Middle frontal gyrus (tissue), 1 donor: ENCODE measurements around the gene FLAD1.
"Not testable (repeated sequence)": the region's sequence is repeated elsewhere in the genome, so short reads cannot be mapped to it uniquely, and the experiment has no call there.

Experiments used
- DNase-seq: peaks from one replicate; pipeline ENCODE4 v3.0.0-alpha.2; 2015; ENCODE audit warnings: low spot score; ENCODE audit errors: extremely low spot score

FLAD1 gene

DNA sequence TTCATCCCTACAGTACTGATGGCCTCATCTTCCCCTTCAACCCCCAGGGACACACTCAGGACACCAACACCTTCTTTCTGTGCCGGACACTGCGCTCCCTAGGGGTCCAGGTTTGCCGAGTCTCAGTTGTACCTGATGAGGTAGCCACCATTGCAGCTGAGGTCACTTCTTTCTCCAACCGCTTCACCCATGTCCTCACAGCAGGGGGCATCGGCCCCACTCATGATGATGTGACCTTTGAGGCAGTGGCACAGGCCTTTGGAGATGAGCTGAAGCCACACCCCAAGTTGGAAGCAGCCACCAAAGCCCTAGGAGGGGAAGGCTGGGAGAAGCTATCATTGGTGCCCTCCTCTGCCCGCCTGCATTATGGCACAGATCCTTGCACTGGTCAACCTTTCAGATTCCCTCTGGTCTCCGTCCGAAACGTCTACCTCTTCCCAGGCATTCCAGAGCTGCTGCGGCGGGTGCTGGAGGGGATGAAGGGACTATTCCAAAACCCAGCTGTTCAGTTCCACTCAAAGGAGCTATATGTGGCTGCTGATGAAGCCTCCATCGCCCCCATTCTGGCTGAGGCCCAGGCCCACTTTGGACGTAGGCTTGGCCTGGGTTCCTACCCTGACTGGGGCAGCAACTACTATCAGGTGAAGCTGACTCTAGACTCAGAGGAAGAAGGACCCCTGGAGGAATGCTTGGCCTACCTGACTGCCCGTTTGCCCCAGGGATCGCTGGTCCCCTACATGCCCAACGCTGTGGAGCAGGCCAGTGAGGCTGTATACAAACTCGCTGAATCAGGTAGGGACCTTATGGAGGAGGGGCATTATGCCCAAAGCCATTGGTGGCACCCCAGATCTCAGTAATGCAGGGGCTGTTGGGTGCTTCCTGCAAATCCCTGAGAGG lies 5.2 kb downstream of the FLAD1 start:
- DNase-seq = no peak

DNA sequence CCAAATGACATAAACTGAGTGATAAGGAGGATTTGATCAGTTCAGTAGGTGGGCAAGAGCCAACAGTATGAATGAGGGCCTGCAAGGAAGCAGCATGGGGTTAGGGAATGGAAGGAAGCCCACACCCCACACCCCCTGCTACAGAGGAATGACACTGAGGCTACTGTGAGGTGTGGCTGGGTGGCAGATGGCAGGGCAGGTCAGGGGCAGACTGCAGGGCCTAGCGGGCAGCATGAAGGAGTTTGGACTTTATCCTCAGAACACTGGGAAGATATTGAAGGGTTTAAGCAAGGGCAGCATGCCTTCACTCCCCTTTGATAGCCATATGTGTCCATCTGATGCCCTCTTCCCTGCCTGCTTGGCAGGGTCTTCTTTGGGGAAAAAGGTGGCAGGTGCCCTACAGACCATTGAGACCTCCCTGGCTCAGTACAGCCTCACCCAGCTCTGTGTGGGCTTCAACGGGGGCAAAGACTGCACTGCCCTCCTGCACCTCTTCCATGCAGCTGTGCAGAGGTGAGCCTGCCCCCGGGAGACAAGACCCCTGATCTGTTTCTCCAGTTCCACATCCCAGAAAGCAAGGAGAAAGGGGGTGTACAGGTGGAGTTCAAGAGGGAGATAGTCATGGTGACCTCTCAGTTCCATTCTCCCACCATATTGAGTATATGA lies 6.2 kb downstream of the FLAD1 start:
- no peak for DNase-seq

DNA sequence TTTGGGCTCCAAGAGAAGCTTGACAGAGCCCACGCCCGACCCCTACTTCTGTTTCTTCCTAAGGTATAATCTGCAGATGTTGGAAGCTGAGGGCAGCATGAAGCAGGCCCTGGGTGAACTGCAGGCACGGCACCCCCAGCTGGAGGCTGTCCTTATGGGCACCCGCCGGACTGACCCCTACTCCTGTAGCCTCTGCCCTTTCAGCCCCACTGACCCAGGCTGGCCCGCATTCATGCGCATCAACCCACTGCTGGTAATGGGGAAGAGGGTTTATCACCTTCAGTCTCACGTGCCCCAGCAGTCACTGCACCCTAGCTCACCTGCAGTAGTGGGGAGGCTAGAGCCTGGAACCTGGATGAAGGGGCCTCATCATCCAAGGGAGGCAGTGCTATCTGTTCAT lies 7.1 kb downstream of the FLAD1 start:
- DNase-seq = no peak

DNA sequence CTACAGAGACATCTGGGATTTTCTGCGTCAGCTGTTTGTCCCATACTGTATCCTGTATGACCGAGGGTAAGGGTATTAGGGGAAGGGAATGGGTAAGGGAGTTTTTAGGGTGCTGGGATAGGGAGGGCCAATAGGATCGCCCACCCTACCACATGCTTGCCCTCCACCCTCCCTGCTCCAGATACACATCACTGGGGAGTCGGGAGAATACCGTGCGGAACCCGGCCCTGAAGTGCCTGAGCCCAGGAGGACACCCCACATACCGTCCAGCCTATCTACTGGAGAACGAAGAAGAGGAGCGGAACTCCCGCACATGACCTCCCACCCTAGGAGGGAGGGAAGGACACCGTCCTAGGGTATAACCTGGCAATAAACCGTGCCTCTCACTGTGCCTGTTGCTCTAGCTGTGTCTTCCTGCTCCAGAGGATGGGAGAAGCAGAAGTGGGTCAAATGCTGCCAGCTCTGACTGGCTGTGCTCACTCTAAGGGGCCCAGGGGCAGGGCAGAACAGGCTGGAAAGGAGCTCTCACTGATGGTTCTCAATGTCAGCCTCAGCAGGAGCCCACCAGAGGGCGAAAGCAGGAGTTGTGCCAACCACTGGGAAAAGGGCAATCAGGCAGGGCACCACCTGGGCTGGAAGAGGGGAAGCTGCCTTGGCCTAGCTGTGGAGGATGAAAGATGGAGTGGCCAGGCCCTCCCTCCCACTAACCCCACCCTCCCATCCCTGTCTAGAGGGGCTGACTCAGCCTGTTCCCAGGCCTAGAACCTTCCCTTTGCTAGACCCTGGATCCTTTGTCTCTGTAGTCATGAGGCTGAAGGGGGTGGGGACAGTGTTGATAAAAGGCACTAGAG lies 9.8 kb downstream of the FLAD1 start:
- DNase-seq = no peak

DNA sequence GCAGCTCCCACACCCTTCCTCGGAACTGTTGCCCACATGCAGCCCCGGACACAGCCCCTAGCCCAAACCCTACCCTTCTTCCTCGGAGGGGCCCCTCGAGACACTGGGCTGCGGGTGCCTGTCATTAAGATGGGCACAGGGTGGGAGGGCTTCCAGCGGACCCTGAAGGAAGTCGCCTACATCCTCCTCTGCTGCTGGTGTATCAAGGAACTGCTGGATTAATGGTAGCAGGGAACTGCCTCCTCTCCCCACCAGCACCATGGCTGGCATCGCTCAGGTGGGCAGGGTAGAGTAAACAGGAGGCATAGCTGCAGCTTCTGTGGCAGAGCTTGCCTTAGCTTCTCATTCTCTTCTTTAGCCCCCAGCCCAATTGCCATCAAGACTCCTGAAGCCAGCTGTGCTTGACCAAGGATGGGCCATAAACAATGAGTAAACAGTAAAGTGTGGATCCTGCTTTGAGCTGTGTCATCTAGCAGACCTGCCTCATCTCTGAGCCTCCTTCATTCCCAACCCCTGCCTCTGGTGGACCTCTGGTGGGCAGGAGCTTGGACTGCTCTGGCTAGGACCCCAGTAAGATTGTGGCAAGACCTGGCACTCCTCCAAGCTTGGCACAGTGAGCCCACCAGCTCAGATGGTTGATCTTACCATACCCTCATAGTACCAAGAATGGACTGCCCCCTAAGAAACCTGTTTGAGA lies 10.6 kb downstream of the FLAD1 start, which contains the start of gene LENEP:
LENEP (plus strand) TSS at position 15 of the 697 bp plus-strand sequence; CDS start at position 37, 22 bp downstream.
- no peak for DNase-seq

DNA sequence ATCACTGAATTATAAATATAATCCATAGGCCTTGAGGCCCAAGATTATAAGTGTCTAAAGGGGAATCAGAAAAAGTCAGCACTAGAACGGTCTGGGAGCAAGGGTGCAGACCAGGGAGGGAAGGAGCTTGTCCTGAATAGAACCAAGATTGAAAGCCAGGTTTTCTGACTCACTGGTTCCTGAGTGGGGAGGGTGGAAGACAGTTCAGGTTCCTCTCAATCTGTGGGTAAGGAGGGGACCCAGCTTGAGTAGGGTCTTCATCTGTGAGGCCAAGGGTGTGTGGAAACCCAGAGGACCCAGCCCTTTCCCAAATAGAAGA lies 11.1 kb downstream of the FLAD1 start:
- DNase-seq = no peak

DNA sequence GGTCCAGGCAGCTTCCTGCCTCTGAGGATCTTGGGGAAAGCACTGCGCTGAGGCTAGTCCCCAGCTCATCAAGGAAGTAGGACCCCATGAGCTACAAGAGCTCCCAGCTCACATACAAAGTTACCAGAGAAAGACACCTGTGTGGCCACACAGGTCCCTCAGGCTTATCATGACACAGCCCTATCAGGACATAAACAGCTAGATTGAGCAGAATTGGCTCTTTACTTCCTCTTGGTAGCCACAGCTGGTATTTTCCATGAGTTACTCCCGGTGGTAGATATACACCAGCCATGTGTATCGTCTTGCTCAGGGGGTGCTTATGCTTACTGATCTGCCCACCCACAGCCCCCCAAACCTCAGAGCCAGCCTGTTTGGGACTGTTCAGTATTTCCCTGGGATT lies 11.4 kb downstream of the FLAD1 start:
- no peak for DNase-seq

DNA sequence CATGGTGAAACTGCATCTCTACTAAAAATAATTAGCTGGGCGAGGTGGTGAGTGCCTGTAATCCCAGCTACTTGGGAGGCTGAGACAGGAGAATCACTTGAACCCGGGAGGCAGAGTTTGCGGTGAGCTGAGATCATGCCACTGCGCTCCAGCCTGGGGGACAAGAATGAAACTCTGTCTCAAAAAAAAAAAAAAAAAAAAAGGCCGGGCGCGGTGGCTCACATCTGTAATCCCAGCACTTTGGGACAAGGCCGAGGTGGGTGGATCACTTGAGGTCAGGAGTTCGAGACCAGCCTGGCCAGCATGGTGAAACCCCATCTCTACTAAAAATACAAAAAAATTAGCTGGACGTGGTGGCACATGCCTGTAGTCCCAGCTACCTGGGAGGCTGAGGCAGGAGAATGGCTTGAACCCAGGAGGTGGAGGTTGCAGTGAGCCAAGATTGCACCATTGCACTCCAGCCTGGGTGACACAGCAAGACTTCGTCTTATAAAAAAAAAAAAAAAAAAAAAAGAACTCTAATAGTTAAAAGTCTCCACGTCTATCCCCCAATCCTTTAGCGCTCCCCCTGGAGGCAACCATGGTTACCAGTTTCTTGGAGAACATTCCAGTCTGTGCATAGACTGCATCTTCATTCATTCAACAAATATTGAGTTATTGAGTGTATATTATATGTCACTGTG lies 12.3 kb downstream of the FLAD1 start:
- not testable (repeated sequence) for DNase-seq

DNA sequence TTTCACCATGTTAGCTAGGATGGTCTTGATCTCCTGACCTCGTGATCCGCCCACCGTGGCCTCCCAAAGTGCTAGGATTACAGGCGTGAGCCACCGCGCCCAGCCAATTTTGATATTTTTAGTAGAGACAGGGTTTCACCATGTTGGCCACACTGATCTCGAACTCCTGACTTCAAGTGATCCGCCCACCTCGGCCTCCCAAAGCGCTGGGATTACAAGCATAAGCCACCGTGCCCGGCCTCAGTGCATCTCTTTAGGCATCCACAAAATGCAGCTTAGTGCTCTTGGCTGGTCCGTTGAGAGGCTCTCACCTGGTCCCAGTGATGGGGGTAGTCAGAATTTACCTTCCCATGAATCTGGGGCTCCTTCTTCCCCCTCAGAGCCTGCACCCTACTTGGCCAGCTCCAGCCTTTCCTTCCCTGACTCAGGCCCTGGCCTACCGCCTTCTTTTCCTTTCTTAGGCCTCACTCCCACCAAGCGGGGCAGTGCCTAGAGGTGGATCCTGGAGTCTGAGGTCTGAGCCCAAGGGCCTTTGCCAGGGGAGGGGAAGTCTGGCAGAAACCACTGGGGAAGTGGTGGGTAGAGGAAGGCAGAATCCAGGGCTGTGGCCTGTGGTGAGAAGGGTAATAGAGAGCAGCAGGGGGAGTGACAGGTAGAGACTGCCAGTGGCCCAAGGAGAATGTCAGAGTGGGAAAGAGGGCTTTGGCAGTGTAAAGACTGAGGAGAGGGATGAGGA lies 14.0 kb downstream of the FLAD1 start:
- no peak for DNase-seq

DNA sequence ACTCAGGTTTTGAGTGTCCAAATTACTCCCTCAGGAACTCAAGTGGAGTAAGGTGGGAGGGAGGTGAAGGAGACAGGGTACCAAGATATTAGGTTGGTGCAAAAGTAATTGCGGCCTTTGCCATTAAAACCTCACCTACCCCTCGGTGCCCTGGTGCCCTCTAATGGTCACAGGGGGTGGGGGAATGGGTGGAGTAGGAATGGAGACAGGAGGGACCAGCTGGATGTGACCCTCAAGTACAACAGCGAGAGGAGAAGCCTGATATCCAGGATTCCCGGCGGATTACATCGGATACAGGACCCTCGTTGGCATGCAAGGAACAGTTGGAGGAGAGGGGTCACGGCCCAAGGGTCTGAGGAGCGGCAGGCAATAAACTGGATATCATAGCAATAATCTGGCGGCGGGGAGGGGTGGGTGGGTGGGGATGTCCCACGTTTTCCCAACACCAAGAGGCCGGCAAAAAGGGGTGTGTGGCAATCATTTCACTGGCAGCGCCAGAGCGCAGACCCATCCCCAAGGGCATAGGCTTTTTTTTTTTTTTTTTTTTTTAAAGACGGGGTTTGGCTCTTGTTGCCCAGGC lies 15.1 kb downstream of the FLAD1 start:
- DNase-seq = no peak

DNA sequence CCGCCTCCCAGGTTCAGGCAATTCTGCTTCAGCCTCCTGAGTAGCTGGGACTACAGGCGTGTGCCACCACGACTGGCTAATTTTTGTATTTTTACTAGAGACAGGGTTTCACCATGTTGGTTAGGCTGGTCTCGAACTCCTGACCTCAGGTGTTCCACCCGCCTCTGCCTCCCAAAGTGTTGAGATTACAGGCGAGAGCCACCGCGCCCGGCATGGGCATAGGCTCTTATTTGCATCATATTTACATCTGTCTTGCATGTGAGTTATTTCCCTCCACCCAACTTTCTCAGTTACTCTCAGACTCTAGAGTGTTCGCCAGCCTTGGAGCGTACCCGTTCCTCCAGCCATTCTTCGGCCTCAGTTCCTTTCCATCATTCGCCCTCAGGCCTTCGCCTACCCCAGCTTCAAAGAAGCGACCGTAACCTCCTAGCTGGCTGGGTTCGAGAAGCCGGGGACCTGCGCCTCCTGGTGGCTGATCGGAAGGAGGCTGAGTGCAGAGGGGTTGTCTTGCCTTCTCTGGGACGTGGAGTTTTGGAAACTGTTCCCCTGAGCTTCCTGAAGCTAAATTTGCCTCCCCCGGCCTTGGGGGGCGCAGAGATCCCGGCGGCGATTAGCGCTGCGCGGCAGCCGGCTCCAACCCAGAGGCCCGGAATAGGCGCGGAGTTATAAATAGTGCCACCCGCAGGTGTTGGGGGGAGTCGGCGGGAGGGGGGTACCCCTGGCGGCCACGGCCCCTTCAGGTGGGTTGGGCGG lies 15.8 kb downstream of the FLAD1 start:
- no peak for DNase-seq

DNA sequence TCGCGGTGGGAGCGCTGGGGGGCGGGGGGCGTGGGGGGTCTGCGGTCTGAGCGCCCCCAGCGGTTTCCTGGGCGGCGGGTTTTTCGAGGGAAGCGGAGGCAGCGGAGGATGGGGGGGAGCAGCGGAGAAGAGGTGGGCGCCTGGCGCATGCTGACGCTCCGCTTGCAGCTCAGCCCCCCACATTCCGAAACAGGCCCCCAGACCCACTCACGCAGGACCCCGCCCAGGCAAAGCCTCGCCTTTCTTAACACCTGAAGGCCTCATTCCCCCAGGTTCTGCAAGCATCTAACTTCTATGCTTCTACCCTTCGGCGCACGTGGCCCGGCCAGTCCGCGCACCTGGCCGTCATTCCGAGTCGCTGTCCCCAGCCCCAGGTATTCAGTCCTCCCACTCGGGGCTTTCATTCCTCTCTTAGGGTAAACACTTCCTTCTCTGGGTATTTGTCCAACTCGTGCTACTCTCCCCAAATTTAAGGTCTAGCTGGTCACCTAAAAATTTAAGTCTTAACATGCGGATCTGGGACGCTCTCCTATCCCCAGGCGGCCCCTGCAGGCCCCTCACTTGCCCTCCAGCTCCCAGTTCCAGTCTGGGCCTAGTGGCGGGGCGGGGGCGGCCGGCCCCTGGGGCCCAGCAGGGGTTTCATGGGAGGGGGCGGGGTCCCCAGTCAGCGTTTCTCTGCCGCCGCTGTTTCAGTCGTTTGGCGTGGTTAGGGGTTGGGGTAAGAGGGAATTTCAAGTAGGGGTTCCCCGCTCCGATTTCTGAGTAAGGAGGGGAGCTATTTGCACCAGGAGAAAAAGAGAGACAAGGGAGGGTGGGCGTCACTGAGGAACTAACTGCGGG lies 16.6 kb downstream of the FLAD1 start:
- DNase-seq = no peak

DNA sequence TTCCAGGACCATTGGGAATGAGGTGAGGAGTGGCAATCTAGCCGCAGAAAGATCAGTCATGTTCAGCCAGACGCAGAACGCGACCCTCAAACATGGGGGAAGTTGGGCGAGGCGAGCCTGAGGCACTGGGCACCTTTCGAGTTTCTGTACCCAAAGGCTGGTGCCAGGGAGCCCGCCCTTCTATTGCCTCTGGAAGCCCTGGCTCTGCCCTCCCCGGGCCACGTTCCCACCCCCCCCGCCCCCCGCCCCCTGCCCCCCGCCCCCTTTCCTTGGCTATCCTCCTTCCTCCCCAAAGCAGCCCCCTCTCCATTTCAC lies 17.2 kb downstream of the FLAD1 start:
- DNase-seq = no peak

DNA sequence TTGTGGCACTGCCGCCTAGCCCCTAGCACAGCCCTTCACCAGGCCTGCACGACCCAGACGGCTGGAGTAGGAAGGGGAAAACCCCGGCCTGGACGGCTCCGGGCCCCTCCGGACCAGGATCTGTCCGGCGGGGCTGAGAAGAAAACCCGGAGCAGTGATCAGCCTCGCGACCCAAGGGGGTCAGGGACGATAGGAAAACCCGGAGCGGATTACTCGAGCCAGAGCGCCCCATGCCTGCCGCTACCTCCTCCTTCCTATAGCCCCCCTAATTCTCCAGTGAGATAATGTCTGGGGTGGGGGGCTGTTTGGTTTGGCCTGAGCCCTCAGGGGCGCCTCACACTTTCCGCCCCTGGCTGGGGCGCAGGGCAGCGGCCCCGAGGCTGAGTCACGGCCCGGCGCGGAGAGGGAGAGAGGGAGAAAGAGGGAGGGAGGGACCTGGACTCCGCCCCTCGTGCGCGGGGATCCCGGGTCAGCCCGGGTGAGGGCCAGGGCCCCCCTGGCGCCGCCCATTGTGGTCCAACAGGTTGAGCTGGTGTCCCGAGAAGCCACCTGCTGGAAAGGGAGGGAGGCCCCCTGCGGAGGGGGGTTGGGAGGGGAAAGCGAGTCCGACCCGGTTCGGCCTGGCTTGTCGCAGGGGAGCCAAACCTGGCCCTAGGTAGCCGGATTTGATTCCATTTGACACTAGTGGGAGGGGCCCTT lies 17.7 kb downstream of the FLAD1 start:
- DNase-seq = peak; percentile 54

DNA sequence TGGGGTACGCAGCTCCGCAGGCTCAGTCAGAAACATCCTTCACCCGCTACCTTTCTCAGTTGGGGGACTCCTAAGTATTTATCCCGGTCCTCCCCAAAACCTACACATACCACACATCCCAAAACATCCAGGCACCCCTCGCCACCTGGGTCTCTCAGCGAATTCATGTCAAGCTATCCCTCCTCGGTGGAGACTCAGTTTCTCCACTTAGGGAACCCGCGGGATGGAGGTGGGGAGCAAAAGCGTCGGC lies 18.2 kb downstream of the FLAD1 start:
- DNase-seq = no peak

DNA sequence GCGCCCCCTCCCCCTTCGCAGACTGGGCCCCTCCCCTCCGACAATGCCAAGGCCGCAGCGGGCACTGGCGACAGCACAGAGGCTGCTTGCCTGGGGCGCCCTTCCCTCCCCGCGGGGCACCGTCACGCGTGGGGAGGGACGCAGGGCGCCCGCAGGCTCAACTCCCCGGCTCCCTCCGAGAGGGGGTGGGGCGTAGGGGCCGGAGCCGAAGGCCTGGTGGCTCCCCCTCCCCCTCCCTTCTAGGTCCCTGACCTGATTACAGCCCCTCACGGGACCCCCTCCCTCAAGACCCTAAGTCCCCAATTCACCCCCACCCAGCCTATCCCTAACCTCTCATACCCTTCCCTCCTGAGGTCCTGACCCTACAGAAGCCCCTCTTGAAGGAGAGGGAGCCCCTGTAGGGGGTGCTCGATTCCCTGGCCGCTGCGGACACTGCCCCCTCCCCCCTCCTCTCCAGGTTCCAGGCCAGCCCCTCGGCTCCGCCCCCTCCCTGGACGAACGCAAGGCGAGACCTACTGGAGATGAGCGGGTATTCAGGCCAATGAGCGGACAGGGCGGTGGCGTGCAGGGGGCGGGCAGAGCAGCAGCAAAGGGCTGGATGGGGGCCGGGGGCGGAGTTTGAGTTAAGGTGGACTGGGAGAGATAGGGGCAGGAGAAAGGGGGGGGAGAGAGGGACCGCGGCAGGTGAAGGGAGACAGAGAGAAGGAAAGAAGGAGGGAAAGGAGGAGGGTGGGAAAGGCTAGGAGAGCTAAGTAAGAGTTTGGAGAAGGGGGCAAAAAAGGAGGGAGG lies 18.7 kb downstream of the FLAD1 start:
- peak; percentile 96 for DNase-seq
